Vagina (tissue), 2 donors: ENCODE data around the gene PLXNB1. TPM values are rescaled to one million over a fixed set of nuclear protein-coding genes. Genes with fewer than 3 reads are reported as not detected.

Experiments
- DNase-seq, 2 donors: peaks; one replicate each; pipeline ENCODE4 v3.0.0-alpha.2; 2017; ENCODE audit errors: extremely low spot score in 2 of 2
- H3K27ac ChIP-seq: fragments of 200-600 bp; sonication (generic); one replicate; pipeline ENCODE4 v1.5.1; 2019
- H3K27me3 ChIP-seq: fragments of 200-600 bp; sonication (generic); one replicate; pipeline ENCODE4 v1.5.1; 2019
- H3K36me3 ChIP-seq, 2 donors: fragments of 200-600 bp; sonication (generic); one replicate each; pipeline ENCODE4 v1.5.1; 2017 to 2019
- H3K4me1 ChIP-seq: fragments of 200-600 bp; sonication (generic); one replicate; pipeline ENCODE4 v1.5.1; 2019
- H3K4me3 ChIP-seq, 2 donors: fragments of 200-600 bp; sonication (generic); 1 replicate in 1 of 2; 2 replicates in 1 of 2; pipeline ENCODE4 v1.5.1; 2016 to 2019
- H3K9me3 ChIP-seq: fragments of 200-600 bp; sonication (generic); one replicate; pipeline ENCODE4 v1.5.1; 2019
- POLR2A ChIP-seq, 2 donors: fragments of 450-650 bp; IDR thresholded peaks; one replicate each; pipeline ENCODE4 v1.6.1; 2017; ENCODE audit warnings: antibody characterized with exemption in 2 of 2, mild to moderate bottlenecking in 2 of 2, moderate library complexity in 2 of 2
- POLR2AphosphoS5 ChIP-seq, 2 donors: sonication (generic); formaldehyde crosslinking; IDR thresholded peaks; one replicate each; pipeline ENCODE4 v1.9.0; 2017; ENCODE audit warnings: antibody characterized with exemption in 2 of 2, mild to moderate bottlenecking in 2 of 2, low read depth in 1 of 2; ENCODE audit not compliant: insufficient read depth in 1 of 2
- intact Hi-C: fragments of 100-400 bp; cut with DNase I; formaldehyde crosslinking; loops from one replicate; pipeline ENCODE4 v1.15.1; 2023
- total RNA-seq: library from RNA; depleted of rRNA; stranded (reverse); fragments of >200 nt; gene quantifications from one replicate; pipeline ENCODE4 v1.2.3, GENCODE V29; 2016
- TF ChIP-seq, protein P1 (sequence below), 3 experiments: fragments of 450-650 bp in 2 of 3; fragments of 200-600 bp in 1 of 3; sonication (generic) in 1 of 3; IDR thresholded peaks; one replicate each; pipeline ENCODE4 v1.5.1; 2017 to 2019; ENCODE audit warnings: antibody characterized with exemption in 3 of 3, mild to moderate bottlenecking in 2 of 3, moderate library complexity in 2 of 3

The PLXNB1 gene
- total RNA-seq, 1 donor from 2014 or later: 257 TPM

DNA sequence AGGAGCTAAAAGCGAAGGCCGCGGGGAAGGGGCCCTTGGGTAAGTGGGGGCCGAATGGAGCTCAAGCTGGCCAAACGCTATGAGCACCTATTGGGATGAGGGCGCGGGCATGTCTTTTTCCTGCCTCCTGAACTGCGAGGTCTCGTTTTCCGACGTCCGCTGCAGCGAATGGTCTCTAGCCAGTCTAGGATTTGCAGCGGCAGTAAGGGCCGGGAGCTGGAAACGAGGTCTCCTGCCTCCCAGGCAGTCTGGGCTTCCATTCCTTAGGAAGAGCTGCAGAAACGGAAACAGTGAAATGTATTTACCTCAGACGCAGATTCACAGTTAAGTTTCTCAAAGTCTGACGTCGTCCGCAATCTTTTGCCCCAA, 10.7 kb upstream of the PLXNB1 start:
- H3K27ac ChIP-seq: peak overlapping the region; percentile 78
- no peak for DNase-seq
- H3K4me1 ChIP-seq: peaks cover 34% of the 10 kb centered on the region
- H3K36me3 ChIP-seq: peaks cover 0 to 19% of the 10 kb centered on the region in 2 donors
- H3K9me3 ChIP-seq: no peaks in the 10 kb centered on the region
- no peaks in the 10 kb centered on the region for H3K27me3 ChIP-seq
- TF ChIP-seq, protein P1, sequence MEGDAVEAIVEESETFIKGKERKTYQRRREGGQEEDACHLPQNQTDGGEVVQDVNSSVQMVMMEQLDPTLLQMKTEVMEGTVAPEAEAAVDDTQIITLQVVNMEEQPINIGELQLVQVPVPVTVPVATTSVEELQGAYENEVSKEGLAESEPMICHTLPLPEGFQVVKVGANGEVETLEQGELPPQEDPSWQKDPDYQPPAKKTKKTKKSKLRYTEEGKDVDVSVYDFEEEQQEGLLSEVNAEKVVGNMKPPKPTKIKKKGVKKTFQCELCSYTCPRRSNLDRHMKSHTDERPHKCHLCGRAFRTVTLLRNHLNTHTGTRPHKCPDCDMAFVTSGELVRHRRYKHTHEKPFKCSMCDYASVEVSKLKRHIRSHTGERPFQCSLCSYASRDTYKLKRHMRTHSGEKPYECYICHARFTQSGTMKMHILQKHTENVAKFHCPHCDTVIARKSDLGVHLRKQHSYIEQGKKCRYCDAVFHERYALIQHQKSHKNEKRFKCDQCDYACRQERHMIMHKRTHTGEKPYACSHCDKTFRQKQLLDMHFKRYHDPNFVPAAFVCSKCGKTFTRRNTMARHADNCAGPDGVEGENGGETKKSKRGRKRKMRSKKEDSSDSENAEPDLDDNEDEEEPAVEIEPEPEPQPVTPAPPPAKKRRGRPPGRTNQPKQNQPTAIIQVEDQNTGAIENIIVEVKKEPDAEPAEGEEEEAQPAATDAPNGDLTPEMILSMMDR (IDR thresholded peaks at IDR 0.05): no peak
- TF ChIP-seq POLR2AphosphoS5 (IDR thresholded peaks at IDR 0.05; ENCODE audit: insufficient read depth in 1 of 2, low read depth in 1 of 2) (no peak), POLR2A (IDR thresholded peaks at IDR 0.05) (no peak)
- peak overlapping the region; percentile 68 to 73 for H3K4me3 ChIP-seq
- intact Hi-C loops: loop anchor here (5.0 kb wide), 1 partner anchor 138 kb away; the partner anchor contains the start of gene NME6

DNA sequence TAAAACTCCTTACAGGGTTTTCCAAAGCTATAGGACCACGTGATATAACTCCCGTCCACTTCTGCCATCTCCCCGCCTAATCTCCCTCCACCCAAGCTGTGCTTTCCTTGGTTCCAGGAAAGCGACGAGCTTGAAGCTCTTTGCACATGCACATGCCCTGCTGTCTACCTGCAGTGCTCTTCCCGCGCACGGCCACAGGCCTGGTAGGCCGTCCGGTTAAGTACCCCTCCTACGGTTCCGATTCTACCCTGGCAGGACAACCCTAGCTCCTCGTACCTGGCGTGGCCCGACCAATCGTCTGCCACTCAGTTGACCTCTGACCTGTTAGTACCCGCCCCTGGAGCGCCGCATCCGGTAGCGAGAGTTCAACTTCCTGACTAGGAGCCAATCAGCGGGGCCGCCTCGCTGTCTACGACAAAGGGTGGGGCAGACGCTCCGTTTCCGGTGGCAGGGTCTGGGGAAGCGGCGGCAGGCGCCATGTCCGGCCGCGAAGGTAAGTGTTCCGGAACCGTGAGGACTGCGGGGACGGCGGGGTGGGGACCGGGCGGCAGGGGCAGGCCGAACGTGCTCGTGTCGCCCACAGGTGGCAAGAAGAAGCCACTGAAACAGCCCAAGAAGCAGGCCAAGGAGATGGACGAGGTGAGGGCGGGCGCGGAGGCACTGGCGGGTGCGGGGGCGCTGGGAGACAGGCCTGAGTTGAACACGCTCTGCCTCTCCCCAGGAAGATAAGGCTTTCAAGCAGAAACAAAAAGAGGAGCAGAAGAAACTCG, 10.1 kb upstream of the PLXNB1 start, which contains the start of the genes CCDC51 and TMA7:
TSS of gene CCDC51 (minus strand) at position 300 of the 770 bp plus-strand sequence. CDS start 4,991 bp downstream, outside the sequence.
TSS of gene TMA7 (plus strand) at position 438 of the 770 bp plus-strand sequence. CDS start at position 478, 40 bp downstream.
- Histone ChIP-seq H3K27me3 (no peaks in the 10 kb centered on the region), H3K9me3 (no peaks in the 10 kb centered on the region), H3K4me3 (peak within 1 kb of the TSS; percentile 68 to 73), H3K4me1 (peaks cover 35% of the 10 kb centered on the region), H3K27ac (peak within 1 kb of the TSS; percentile 78), H3K36me3 (peaks cover 0 to 19% of the 10 kb centered on the region in 2 donors)
- DNase-seq: peak in 1 of 2 donors; percentile 99
- intact Hi-C loops: loop anchor here (5.0 to 10.0 kb wide), 3 partner anchors 38 to 165 kb away; partner anchors contain the start of gene NME6
- TF ChIP-seq POLR2AphosphoS5 (IDR thresholded peaks at IDR 0.05; ENCODE audit: insufficient read depth in 1 of 2, low read depth in 1 of 2): peak; percentile 99
- TF ChIP-seq POLR2A (IDR thresholded peaks at IDR 0.05): peak in 1 of 2 donors; percentile 86
- TF ChIP-seq, protein P1 (IDR thresholded peaks at IDR 0.05): no peak

DNA sequence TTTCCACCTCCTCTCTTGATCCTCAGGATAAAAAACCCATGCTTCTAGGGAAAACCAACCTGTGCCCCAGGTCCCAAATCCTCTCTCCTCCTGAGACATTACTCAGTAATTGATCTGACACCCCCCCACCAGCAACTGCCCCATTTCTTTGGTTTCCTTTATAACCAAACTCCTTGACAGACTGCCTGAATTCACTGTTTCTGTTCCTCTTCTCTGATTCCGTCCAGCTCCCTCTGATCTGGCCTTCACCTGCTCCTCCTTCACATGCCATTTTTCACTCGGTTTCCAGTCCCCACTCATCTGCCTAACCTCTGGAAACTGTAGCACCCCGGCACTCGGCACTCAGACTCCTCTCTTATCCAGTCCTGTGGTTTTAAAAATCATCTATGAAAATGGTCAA, 7.9 kb upstream of the PLXNB1 start:
- H3K4me1 ChIP-seq: peaks cover 57% of the 10 kb centered on the region
- intact Hi-C loops: loop anchor here (5.0 to 10.0 kb wide), 2 partner anchors 36 to 163 kb away; no protein-coding TSS in a partner anchor
- no peak overlapping the region for H3K4me3 ChIP-seq
- TF ChIP-seq POLR2AphosphoS5 (IDR thresholded peaks at IDR 0.05; ENCODE audit: insufficient read depth in 1 of 2, low read depth in 1 of 2): no peak
- no peak for TF ChIP-seq POLR2A (IDR thresholded peaks at IDR 0.05)
- TF ChIP-seq, protein P1 (IDR thresholded peaks at IDR 0.05): no peak
- H3K9me3 ChIP-seq: no peaks in the 10 kb centered on the region
- H3K27ac ChIP-seq: no peak overlapping the region
- peaks cover 0 to 3% of the 10 kb centered on the region in 2 donors for H3K36me3 ChIP-seq
- no peak for DNase-seq
- no peaks in the 10 kb centered on the region for H3K27me3 ChIP-seq

DNA sequence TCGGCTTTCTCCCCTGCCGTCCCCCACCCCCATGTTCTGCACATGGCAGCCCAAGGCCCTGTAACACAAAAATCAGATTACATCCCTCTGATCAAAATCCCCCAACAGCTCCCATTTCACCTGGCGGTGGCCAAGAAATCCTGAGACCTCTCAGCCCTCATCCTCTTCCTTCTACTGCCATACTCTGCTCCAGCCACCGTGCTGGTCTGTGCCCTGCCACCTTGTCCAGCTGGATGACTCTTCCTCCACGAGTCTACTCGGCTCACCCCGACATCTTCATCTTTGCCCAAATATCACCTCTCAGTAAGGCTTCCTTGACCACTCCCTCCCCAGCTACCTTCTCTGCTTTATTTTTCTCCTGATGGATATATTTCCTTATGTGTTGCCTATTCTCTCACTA, 7.0 kb upstream of the PLXNB1 start:
- Histone ChIP-seq H3K27ac (no peak overlapping the region), H3K36me3 (no peaks in the 10 kb centered on the region), H3K27me3 (no peaks in the 10 kb centered on the region), H3K4me1 (peaks cover 60% of the 10 kb centered on the region), H3K4me3 (no peak overlapping the region), H3K9me3 (no peaks in the 10 kb centered on the region)
- intact Hi-C loops: loop anchor here (5.0 to 10.0 kb wide), 2 partner anchors 35 to 162 kb away; no protein-coding TSS in a partner anchor
- DNase-seq: no peak
- TF ChIP-seq POLR2AphosphoS5 (IDR thresholded peaks at IDR 0.05; ENCODE audit: insufficient read depth in 1 of 2, low read depth in 1 of 2) (no peak), POLR2A (IDR thresholded peaks at IDR 0.05) (no peak)
- TF ChIP-seq, protein P1 (IDR thresholded peaks at IDR 0.05): no peak

GRCh38 chr3:48436477-48436787, 6.5 kb upstream of the PLXNB1 start:
- H3K36me3 ChIP-seq: no peaks in the 10 kb centered on the region
- TF ChIP-seq POLR2AphosphoS5 (IDR thresholded peaks at IDR 0.05; ENCODE audit: insufficient read depth in 1 of 2, low read depth in 1 of 2) (no peak), POLR2A (IDR thresholded peaks at IDR 0.05) (no peak)
- TF ChIP-seq, protein P1 (IDR thresholded peaks at IDR 0.05): no peak
- peaks cover 60% of the 10 kb centered on the region for H3K4me1 ChIP-seq
- no peaks in the 10 kb centered on the region for H3K9me3 ChIP-seq
- H3K27ac ChIP-seq: no peak overlapping the region
- intact Hi-C loops: loop anchor here (5.0 to 10.0 kb wide), 2 partner anchors 34 to 162 kb away; no protein-coding TSS in a partner anchor
- DNase-seq: no peak
- H3K27me3 ChIP-seq: no peaks in the 10 kb centered on the region
- H3K4me3 ChIP-seq: no peak overlapping the region
